Fibroblast of mammary gland (primary cell): ENCODE results near the gene ADSS1.

ENCODE experiments used
- DNase-seq: peaks from one replicate; pipeline ENCODE4 v3.0.0-alpha.2; 2010; ENCODE audit warnings: low read depth
- H3K4me3 ChIP-seq: 2 replicates; pipeline ENCODE4 v1.5.1; 2011; ENCODE audit warnings: low read depth, mild to moderate bottlenecking, low read length, moderate library complexity; ENCODE audit not compliant: control insufficient read depth
- CTCF ChIP-seq: conservative IDR thresholded peaks from 2 replicates; pipeline ENCODE4 v1.5.1; 2011; ENCODE audit warnings: low read depth, low read length, inconsistent platforms; ENCODE audit not compliant: control insufficient read depth, insufficient read depth

Gene ADSS1

GRCh38 chr14:104744484-104744883 is 20.5 kb downstream of the ADSS1 start:
- no peak for TF ChIP-seq CTCF
- no peak for DNase-seq
- H3K4me3 ChIP-seq = no peak overlapping the region

DNA sequence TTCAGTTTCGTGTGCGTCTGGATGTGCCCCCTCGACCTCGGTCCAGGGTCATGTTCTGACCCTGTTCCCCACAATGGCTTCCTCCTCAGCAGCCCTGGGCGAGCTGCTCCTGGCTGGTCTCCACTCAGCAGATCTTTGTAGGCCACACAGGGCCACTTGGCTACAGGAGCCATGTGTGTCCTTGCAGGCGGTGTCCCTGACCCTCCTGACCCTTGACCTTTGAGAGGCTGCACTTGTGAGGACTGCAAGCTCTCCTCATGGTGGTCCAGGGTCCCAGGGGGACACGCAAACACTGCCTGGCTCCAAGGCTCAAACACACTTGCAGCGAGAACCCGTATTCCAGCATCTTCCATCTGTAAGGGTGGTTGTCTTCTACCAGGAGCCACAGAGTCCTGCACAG is 21.4 kb downstream of the ADSS1 start:
- H3K4me3 ChIP-seq = no peak overlapping the region
- TF ChIP-seq CTCF = no peak
- DNase-seq = no peak

GRCh38 chr14:104746071-104746545 is 22.1 kb downstream of the ADSS1 start:
- H3K4me3 ChIP-seq = no peak overlapping the region
- DNase-seq = no peak
- no peak for TF ChIP-seq CTCF

DNA sequence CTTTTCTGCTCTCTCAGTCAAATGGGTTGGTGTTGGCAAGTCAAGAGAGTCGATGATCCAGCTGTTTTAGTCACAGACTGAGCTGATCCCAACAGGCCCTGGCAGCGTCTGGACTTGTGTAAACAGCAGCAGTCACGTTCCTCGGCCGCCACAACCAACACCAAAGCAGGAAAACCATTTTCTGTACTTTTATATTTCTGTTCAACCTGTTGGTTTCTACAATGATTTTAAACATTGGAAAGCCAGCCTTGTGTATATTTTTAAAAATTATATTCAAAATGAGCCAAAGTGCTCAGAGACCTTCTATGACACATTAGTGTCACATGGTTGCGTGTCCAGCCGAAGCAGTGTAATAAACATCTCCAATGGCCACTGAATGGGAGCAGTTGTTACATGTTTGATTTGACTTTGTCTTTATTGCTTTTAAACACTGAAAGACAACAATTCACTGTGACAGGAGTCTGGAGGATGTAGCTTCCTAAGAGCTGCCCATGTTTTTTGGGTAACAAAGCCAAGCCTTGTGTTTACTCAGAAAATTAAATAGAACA is 23.0 kb downstream of the ADSS1 start:
- DNase-seq = no peak
- no peak overlapping the region for H3K4me3 ChIP-seq
- TF ChIP-seq CTCF = no peak

DNA sequence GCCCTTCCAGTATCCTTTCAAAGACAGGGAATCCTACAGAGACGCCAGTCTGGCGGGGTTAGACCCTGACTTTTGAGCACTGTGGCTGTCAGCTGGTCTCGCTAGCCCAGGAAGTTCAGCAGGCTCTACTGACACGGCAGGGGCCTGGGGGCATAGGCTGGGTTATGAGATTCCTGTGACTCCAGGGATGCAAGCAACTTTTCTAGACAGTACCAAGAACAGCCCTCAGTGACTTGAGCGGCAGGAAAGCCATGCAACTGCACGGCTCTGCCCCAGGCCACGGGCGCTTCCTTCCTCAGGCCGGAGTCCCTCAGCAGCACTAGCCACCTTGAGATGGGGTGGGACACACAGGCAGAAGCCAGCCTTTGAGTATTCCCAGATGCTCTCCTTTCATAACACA is 23.8 kb downstream of the ADSS1 start:
- no peak for TF ChIP-seq CTCF
- no peak for DNase-seq
- H3K4me3 ChIP-seq = no peak overlapping the region

- peak; percentile 28 for DNase-seq
- TF ChIP-seq CTCF = no peak
- no peak overlapping the region for H3K4me3 ChIP-seq
Measured at GRCh38 chr14:104749111-104749649, 25.2 kb downstream of the ADSS1 start.
